Mucosa of stomach (tissue), 1 donor: Measurements from ENCODE around the gene KLF9.
"Not testable (repeated sequence)": the region's sequence is repeated elsewhere in the genome, so short reads cannot be mapped to it uniquely, and the experiment has no call there.

Experiments used
- H3K27me3 ChIP-seq: one replicate; pipeline ENCODE4 v1.7.0; 2013; ENCODE audit warnings: mild to moderate bottlenecking, low read length; ENCODE audit not compliant: control insufficient read depth, insufficient read depth
- H3K36me3 ChIP-seq: one replicate; pipeline ENCODE4 v1.7.0; 2013; ENCODE audit warnings: low read length; ENCODE audit not compliant: control insufficient read depth, insufficient read depth
- H3K4me1 ChIP-seq: one replicate; pipeline ENCODE4 v1.7.0; 2013; ENCODE audit warnings: mild to moderate bottlenecking, low read length; ENCODE audit not compliant: control insufficient read depth, insufficient read depth
- H3K4me3 ChIP-seq: one replicate; pipeline ENCODE4 v1.7.0; 2013; ENCODE audit warnings: low read length
- H3K9ac ChIP-seq: one replicate; pipeline ENCODE4 v1.7.0; 2013; ENCODE audit warnings: mild to moderate bottlenecking, low read length, moderate library complexity
- H3K9me3 ChIP-seq: one replicate; pipeline ENCODE4 v1.7.0; 2013; ENCODE audit warnings: mild to moderate bottlenecking, low read length, moderate library complexity; ENCODE audit not compliant: control insufficient read depth
- donor health status: Pancreatic carcinoma.

KLF9 gene

DNA sequence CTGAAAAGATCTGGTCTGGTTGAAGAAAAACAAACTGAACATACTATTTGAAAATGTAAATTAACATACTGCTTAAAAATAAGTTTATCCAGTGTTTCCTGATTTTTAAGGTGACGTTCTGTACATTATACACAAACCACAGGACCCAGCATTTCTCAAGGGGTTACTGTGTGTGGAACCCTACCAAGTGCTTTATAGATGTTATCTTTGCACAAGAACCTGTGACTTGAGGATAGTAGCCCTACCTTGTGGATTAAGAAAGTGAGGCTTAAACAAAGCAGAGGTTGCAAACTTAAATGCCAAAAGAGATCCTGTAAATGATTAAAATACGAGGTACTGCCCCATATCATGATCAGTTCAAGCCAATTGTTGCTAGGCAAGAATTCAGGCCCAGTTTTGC lies 4.7 kb downstream of the KLF9 start:
- H3K4me3 ChIP-seq = peak overlapping the region; percentile 92
- peak overlapping the region; percentile 100 for H3K9ac ChIP-seq
- H3K4me1 ChIP-seq = peaks cover 37% of the 10 kb centered on the region
- H3K36me3 ChIP-seq = no peaks in the 10 kb centered on the region
- H3K9me3 ChIP-seq = no peaks in the 10 kb centered on the region
- no peaks in the 10 kb centered on the region for H3K27me3 ChIP-seq

DNA sequence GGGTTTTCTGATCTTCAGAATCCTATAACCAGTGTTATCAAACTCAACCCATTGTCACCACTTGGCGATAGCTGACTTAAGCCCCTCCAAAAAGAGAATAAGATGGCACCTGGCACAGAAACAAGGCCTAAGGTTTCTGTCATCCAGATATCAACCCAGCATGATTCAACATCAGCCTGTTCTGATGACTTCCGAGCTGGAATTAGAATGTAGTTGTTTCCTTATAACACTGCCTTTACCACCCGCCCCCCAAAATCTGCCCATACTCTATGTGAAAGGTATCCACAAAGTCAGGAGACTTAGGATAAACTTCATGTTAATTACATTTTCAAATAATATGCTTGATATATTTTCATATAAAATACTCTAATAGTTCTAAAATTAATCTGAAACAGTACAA lies 5.2 kb downstream of the KLF9 start:
- H3K36me3 ChIP-seq = no peaks in the 10 kb centered on the region
- H3K4me3 ChIP-seq = no peak overlapping the region
- H3K4me1 ChIP-seq = peaks cover 36% of the 10 kb centered on the region
- H3K9ac ChIP-seq = no peak overlapping the region
- no peaks in the 10 kb centered on the region for H3K9me3 ChIP-seq
- H3K27me3 ChIP-seq = no peaks in the 10 kb centered on the region

DNA sequence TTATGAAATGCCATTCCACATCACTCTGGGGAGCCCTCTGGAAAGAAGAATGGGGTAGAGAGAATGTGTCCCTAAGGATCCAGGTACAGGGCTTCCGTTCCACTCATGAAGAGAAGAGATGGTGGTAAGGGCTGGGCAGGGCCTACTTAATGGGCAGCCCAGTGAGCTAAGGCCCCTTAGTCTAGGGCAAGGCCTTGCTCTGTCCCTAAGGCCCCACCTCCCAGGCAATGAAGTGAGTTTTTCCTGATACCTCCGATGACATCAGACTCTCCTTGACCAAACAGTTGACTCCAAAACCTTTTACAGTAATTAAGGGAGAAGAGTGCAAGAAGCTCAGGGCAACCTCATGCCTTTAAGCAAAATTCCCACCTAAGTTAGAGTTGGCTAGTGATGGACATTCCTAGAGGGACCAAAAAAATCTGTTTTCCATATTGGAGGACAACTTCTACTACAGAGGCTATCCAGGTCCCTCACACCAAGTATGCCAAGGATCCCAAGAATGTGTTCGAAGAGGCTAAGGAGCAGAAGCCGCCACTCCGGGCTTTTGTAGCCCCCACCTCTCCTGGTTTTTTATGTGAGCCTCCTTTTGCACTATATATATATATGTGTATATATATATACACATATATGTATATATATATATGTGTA lies 5.9 kb downstream of the KLF9 start:
- no peak overlapping the region for H3K9ac ChIP-seq
- no peak overlapping the region for H3K4me3 ChIP-seq
- H3K4me1 ChIP-seq = peaks cover 43% of the 10 kb centered on the region
- no peaks in the 10 kb centered on the region for H3K9me3 ChIP-seq
- H3K27me3 ChIP-seq = no peaks in the 10 kb centered on the region
- H3K36me3 ChIP-seq = no peaks in the 10 kb centered on the region

DNA sequence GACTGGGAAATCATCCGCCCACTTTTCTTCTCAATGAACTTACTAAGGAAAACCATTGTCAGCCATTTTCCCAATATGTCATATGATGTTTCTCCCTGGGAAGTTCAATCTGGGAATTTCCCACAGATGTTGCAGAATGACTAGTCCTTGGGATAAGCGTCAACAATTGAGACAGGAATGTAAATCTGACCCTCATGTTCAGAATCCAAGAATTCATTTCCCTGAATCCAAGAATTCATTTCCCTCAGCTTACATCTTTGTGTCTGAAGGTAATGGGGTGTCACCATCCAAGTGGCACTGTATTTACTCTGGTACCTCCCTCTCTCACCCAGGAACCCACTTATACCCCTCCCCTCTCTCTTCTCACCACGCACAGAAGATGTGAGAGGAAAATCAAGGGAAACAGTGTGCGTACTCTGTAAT lies 7.4 kb downstream of the KLF9 start:
- no peak overlapping the region for H3K4me3 ChIP-seq
- no peaks in the 10 kb centered on the region for H3K36me3 ChIP-seq
- no peak overlapping the region for H3K9ac ChIP-seq
- peaks cover 49% of the 10 kb centered on the region for H3K4me1 ChIP-seq
- H3K9me3 ChIP-seq = no peaks in the 10 kb centered on the region
- H3K27me3 ChIP-seq = no peaks in the 10 kb centered on the region

DNA sequence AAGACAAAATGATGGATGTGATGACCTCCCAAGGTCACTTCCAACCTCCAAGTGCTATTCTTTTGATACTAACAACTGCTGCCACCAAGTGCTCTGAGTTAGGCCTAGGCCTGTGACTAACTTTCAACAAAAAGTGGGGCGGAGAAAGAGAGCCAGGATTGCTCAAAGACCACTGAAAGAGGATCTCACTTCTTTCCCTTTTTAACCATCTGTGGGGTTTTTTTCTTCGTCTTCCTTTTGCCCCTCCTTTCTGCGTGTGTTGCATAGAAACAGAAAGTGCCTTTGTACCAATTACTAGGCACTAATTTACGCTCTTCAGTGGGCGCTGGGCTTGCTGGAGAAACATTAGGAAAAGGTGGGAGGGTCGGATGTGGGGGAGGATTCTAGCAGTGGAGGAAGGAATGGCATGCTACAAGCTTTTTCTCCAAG lies 8.0 kb downstream of the KLF9 start:
- Histone ChIP-seq H3K27me3 (no peaks in the 10 kb centered on the region), H3K9ac (peak overlapping the region; percentile 8), H3K4me1 (peaks cover 49% of the 10 kb centered on the region), H3K36me3 (no peaks in the 10 kb centered on the region), H3K9me3 (no peaks in the 10 kb centered on the region), H3K4me3 (no peak overlapping the region)

DNA sequence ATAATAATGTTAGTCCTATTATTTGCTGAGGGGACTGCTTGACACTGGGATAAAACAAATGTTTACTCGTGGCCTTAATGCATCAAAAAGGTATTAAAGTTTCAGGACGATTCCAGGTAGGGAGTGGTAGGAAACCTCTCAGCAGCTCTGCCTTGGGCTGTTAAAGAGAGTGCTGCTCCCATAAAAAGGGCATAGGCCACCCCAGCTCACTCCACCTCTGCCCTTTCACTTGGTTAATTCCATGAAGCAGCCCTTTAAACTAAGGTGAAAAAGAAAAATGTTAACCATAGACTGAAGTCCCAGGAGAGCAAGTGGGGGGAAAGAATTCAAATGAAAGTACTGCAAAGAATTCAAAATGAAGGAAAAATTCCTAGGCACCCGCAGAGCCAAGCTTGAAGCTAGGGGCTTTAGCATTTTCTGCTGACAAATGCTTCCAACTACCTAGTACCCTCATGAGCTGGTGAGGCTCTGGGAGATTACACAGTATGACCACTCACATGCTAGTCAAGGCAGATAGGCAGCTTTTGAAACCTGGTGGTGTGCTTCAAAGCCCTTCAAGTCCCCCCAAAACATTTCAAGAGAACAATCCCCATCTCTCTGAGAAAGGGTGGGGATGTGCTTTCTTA lies 8.5 kb downstream of the KLF9 start:
- Histone ChIP-seq H3K4me3 (no peak overlapping the region), H3K9ac (peak overlapping the region; percentile 8)

DNA sequence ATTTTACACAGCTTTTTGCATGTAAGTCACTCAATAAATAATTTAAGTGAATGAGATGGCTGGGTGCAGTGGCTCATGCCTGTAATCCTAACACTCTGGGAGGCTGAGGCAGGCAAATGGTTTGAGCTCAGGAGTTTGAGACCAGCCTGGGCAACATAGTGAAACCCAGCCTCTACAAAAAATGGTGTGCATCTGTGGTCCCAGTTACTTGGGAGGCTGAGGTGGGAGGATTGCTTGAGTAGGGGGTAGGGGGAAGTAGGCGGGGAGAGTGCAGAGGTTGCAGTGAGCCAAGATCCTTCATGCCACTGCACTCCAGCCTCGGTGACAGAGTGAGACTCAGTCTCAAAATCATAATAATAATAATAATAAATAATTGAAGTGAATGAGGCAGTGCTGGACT lies 10.2 kb downstream of the KLF9 start:
- H3K9ac ChIP-seq = no peak overlapping the region
- no peak overlapping the region for H3K4me3 ChIP-seq
- H3K9me3 ChIP-seq = no peaks in the 10 kb centered on the region

More for the DNA sequence above, 8.5 kb downstream of the KLF9 start:
- H3K9me3 ChIP-seq = no peaks in the 10 kb centered on the region
- no peaks in the 10 kb centered on the region for H3K27me3 ChIP-seq
- H3K4me1 ChIP-seq = peaks cover 49% of the 10 kb centered on the region
- H3K36me3 ChIP-seq = no peaks in the 10 kb centered on the region

DNA sequence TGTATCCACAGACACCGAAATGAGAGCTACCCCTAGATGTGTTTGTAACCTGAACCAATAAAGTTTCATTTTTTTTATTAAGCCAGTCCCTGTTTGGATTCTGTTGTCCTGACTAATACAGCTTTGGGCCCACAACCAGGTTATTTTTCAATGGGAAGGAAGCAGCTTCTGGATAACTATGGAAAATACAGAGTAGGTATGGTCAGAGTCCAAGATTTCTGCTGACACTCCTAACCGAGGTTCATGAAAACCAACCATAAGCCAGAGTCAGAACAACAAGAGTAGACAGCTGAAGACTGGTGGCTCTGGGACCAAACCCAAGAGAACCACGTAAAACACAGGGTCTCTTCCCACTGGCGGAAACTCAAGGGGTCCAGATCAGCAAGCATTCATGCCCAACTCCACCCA lies 10.8 kb downstream of the KLF9 start:
- H3K9me3 ChIP-seq = no peaks in the 10 kb centered on the region
- H3K36me3 ChIP-seq = no peaks in the 10 kb centered on the region
- H3K4me3 ChIP-seq = no peak overlapping the region
- no peak overlapping the region for H3K9ac ChIP-seq
- peaks cover 42% of the 10 kb centered on the region for H3K4me1 ChIP-seq
- H3K27me3 ChIP-seq = no peaks in the 10 kb centered on the region

More for the DNA sequence above, 10.2 kb downstream of the KLF9 start:
- Histone ChIP-seq H3K36me3 (no peaks in the 10 kb centered on the region), H3K27me3 (no peaks in the 10 kb centered on the region), H3K4me1 (peaks cover 42% of the 10 kb centered on the region)

DNA sequence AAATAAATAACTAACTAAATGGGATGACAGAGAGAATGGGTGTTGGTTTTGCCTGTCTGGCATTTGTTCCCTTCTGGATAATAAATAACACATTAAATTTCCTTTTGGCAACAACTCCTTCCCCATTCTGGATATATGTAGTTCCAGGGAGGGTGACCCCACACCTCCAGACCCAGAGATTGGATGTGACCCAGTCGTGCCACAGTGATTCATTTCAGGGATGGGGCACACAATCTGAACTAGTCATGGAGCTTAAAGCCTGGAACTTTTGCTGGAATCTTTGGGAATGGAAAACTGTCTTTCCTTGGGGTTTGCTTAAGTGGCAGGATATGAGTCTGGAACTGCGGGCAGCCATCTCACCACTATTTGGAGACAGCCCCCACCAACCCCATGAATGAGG lies 11.3 kb downstream of the KLF9 start:
- no peak overlapping the region for H3K9ac ChIP-seq
- H3K27me3 ChIP-seq = no peaks in the 10 kb centered on the region
- peaks cover 43% of the 10 kb centered on the region for H3K4me1 ChIP-seq
- H3K36me3 ChIP-seq = no peaks in the 10 kb centered on the region
- no peak overlapping the region for H3K4me3 ChIP-seq
- no peaks in the 10 kb centered on the region for H3K9me3 ChIP-seq

DNA sequence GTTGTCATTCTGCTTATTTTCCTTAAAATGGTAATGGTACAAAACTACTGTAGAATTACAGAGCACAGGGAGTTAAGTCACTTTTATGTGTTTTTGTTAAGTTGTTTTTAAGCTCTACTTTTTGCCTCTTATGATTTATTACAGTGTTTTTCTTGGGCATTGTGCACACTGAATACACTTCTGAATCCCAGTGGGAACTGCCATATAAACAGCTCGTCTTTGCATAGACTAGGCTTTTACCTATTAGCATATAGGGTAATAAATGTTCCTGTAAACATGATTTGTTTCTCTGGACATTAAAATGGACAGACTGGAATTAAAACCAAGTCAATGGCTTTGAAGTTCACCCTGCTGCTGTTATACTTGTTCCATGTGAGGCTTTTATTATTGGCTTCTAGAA lies 12.2 kb downstream of the KLF9 start:
- Histone ChIP-seq H3K9ac (no peak overlapping the region), H3K36me3 (no peaks in the 10 kb centered on the region), H3K9me3 (no peaks in the 10 kb centered on the region), H3K4me3 (no peak overlapping the region), H3K27me3 (no peaks in the 10 kb centered on the region), H3K4me1 (peaks cover 44% of the 10 kb centered on the region)

DNA sequence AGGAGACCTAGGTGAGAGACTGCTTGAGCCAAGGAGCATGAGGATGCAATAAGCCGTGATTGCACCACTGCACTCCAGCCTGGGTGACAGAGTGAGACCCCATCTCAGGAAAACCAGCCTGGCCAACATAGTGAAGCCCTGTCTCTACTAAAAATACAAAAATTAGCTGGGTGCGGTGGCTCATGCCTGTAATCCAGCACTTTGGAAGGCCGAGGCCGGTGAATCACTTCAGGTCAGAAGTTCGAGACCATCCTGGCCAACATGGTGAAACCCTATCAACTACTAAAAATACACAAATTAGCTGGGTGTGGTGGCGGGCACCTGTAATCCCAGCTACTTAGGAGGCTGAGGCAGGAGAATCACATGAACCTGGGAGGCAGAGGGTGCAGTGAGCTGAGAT lies 13.2 kb downstream of the KLF9 start:
- H3K9me3 ChIP-seq, H3K9ac ChIP-seq, H3K36me3 ChIP-seq, H3K27me3 ChIP-seq, H3K4me3 ChIP-seq: not testable (repeated sequence)
- peaks cover 37% of the 10 kb centered on the region for H3K4me1 ChIP-seq

DNA sequence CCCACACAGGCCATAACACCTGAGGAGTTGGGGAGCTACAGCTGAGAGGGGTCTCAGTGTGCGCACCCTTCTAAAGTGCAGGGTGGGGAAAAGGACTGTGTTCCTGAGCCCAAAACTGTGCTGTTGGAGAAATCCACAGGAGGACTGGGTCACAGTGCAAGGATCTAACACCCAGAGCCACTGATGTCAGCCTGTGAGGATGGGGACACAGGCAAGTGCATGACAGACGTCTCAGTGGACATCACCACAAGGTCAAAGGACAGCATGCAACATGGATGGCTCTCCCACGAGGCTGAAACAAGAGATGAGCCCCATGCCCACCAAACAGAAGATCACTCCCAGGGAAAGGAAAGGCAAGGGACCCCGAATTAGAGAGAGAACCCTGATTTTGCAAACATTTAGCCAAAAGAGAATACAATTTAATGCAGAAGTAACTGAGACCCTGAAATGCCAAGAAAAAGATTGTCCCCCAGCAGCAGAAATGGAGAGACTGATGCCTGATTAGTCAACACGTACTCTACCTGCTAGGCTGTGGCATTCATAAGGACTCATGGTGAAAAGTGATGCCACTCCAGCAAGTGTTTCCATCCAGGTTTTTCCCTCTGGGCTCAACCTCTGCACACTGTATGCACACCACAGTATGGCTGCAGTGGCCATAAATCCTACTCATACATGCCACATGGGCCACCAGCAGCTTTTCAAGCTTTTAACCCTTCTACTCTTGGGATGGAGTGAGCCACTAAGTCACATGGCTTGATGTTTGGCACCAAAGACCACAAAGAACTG lies 14.2 kb downstream of the KLF9 start:
- Histone ChIP-seq H3K9me3 (no peaks in the 10 kb centered on the region), H3K27me3 (no peaks in the 10 kb centered on the region), H3K4me3 (no peak overlapping the region), H3K4me1 (peaks cover 27% of the 10 kb centered on the region), H3K9ac (no peak overlapping the region), H3K36me3 (no peaks in the 10 kb centered on the region)
